Stimulated activated CD8-positive, alpha-beta memory T cell treated with anti-CD3 and anti-CD28 coated beads, Interleukin-12 subunit alpha, Interleukin-12 subunit beta, amount 100 ng/mL, for 1 hour (primary cell): ENCODE data around the gene ARID1B.

Experiments
- DNase-seq: peaks from one replicate; pipeline ENCODE4 v3.0.0-alpha.2; 2020; ENCODE audit warnings: low read depth

The ARID1B gene

DNA sequence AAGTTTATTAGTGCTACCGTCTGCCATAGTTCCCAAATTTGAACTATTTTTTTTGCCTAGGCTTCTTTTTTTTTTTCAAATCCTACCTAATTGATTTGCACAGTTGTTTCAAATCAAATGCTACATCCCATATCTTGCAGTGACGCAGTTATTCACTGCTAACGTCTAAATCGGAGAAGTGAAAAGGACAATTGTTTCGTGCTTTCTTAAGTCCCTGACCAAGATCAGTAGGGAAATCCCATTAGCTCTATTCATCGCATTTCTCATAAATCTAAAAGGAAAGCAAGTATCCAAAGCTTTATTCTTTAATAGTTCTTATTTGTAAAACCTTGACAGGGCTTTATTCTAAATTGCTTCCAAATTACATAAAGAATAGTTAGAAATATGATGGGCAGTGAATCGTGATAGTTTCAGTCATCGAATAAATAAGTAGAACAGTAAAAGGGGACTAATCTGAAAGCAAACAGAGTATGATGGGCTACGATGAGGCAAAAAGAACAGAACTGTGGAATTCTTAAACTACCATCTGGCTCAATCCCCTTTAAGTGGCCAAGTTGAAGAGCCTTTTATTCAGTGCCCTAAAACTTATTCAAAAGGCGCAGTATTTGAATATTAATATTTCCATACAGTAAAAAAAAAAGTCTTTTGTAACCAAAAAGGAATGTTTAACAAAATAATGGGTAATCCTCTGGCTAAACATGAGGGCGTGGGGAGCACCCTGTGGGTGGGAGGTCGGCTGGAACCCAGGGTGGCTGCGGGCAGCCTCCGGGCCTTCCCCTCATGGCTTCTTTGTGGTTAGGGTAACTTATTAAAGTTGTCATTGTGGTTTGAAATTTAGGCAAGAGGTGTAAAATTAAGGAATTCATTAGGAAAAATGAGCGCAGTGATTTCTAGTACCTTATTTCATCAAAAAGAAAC is 3.0 kb upstream of the ARID1B start:
- no peak for DNase-seq

DNA sequence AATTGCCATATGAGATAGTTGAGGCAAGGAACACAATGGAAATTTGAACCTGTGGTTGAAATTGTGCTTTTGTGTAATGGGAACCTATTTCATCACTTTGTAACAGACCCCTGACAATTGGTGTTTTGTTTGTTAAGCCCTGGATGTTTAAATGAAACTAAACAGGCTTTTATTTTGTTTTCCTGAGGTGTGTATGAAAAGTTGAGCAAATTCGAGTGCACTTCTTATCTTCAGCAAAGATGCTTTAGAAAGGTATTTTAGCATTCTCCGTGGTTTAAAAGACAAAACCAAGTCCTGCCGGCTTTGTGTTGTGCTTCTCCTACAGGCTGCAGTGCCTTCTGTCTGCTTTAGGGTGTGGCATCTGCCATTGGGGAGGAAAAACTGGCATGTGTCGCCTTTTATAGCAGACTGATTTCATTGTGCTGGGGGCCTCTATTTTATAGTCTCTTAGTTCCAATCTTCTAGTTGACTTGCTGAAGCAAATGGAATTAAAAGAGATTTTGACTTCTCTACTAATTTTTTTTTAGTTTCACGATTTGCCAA is 2.2 kb upstream of the ARID1B start:
- DNase-seq: no peak

DNA sequence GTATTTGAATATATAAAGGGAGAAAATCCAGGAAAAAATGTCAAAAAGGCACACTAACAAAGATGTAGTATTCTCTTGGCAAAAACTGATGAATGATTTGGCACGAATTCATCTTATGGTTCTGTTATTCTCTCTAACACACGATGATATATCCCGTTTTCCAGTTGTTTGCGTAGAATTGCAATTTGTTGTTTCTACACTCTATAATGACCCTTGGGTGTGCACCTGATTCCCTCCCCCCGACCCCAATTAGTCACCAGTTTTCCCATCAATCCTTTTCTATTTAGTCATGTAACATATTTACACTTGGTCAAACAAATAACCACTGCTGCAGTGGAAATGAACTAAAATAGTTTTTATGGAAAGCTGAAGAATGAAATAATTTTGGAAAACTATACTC is 1.5 kb upstream of the ARID1B start:
- no peak for DNase-seq

DNA sequence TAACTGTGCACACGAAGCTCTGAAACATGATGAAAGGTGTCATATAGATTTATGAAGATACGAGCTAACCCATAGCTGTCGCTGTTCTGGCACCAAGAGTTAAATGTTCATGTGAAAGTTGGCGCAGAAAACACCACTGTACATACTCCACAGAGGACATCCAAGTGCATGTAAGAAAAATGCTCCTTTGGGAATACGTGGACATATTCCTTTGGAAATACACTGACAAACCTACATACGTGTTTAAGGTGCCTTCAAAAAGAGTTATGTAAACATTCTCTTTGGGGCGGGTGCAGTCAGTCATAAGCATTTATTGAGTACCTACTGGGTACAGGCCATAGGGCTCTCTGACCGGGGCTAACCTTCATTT is 723 bp upstream of the ARID1B start:
- DNase-seq: no peak

DNA sequence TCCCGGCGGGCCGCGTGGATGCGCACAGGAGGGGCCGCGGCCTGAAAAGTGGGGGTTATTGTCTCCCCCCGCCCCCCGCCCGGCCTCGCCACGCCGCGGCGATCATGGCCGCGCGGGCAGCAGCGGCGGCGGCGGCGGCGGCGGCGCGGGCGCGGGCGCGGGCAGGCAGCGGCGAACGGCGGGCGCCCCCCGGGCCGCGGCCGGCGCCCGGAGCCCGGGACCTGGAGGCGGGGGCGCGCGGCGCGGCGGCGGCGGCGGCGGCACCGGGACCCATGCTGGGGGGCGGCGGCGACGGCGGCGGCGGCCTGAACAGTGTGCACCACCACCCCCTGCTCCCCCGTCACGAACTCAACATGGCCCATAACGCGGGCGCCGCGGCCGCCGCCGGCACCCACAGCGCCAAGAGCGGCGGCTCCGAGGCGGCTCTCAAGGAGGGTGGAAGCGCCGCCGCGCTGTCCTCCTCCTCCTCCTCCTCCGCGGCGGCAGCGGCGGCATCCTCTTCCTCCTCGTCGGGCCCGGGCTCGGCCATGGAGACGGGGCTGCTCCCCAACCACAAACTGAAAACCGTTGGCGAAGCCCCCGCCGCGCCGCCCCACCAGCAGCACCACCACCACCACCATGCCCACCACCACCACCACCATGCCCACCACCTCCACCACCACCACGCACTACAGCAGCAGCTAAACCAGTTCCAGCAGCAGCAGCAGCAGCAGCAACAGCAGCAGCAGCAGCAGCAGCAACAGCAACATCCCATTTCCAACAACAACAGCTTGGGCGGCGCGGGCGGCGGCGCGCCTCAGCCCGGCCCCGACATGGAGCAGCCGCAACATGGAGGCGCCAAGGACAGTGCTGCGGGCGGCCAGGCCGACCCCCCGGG is 637 bp downstream of the ARID1B start:
- DNase-seq: peak; percentile 44

DNA sequence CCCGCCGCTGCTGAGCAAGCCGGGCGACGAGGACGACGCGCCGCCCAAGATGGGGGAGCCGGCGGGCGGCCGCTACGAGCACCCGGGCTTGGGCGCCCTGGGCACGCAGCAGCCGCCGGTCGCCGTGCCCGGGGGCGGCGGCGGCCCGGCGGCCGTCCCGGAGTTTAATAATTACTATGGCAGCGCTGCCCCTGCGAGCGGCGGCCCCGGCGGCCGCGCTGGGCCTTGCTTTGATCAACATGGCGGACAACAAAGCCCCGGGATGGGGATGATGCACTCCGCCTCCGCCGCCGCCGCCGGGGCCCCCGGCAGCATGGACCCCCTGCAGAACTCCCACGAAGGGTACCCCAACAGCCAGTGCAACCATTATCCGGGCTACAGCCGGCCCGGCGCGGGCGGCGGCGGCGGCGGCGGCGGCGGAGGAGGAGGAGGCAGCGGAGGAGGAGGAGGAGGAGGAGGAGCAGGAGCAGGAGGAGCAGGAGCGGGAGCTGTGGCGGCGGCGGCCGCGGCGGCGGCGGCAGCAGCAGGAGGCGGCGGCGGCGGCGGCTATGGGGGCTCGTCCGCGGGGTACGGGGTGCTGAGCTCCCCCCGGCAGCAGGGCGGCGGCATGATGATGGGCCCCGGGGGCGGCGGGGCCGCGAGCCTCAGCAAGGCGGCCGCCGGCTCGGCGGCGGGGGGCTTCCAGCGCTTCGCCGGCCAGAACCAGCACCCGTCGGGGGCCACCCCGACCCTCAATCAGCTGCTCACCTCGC is 1.5 kb downstream of the ARID1B start:
- DNase-seq: peak; percentile 16

- peak; percentile 21 for DNase-seq
These were observed 2.3 kb downstream of the ARID1B start for GRCh38 chr6:156779206-156780094.

- peak; percentile 39 for DNase-seq
These were observed 3.0 kb downstream of the ARID1B start for GRCh38 chr6:156780102-156780641.

- DNase-seq: no peak
These were observed 4.0 kb downstream of the ARID1B start for GRCh38 chr6:156780962-156781853.

- DNase-seq: no peak
These were observed 4.9 kb downstream of the ARID1B start for GRCh38 chr6:156781861-156782631.

DNA sequence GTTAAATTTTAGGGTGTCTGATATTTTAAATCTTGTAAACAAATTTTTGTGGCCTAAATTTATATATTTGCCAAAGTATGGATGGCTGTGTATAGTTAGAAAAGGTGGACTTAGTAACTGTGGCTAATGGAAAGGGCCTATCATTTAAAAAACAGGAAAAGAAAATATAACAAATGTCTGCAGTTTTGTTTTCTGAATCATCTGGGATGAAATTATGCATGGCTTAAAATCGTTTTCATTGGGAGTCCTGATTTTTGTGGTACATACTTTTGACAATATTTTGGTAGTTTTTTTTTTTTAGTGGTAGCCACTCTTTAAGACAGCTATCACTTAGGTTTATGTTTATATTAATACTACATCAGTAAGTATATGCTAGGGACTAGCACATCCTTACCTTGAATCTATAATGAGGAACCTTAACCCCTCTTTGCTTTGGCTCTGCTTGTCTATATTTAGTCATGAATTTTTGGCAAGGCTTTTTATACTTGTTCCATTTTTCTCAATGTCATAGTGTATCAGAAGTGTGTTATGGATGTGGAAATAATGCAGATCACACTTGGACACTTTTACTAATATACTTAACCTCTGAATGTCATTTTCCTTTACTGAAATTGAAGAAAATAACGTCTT is 5.6 kb downstream of the ARID1B start:
- no peak for DNase-seq

DNA sequence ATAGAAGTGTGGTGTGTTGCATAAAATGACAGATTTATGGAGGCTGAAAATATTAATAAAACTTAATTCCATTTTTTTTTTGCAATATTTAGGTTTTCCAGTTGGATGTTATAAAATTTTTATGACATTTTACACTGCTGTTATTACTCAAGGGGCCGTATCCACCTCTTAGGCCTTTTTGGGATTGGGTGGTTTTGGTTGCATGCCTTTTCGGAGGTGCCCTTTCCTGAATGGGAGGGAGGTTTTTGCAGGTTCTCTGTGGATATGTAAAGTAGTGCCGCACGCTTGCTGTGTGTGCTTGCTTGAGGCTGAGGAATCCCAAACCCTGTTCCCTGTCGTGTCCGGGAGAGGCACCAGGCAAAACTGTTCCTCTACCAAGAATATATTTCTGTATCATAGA is 6.8 kb downstream of the ARID1B start:
- DNase-seq: no peak

- DNase-seq: no peak
These were observed 9.5 kb downstream of the ARID1B start for GRCh38 chr6:156786652-156787051.

DNA sequence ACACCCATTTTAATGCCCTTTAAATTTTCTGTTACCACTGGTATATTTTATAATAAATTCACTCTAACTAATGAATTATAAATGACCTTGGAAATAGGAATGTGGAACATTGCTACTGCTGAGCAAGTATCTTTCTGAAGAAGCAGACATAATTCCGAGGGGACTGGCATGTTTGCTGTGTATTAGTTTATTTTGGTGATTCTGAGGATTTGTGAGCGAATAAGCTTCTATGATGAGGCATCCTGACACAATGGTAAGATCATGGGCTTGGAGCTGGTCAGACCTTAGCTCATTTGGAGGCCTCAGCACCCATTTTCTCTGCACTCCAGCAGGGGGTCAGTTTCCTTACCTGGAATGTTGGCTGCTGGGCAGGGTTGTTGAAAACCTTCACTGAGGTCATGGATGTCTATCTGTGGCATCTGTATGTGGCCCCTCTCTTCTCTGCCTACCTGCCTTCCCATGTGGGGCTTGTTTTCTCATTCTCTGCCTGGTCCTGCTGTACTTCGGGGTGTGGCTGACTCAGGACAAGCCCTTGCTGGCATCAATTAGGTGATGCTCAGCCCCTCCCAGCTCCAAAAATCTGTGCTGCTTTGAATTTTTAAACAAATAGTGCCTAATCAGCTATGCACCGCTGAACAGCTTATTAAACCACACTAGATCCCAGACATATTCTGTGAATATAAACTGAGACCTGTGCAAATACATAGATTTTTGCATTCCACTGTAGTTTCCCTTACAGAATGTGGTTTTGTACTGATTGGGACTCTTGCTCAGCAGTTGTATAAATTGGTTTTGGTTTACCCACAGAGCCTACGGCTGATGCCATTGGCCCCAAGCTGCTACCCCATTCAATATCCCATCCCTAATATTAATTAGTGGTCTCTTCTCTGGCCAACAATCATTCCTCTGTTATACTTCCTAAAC is 10.7 kb downstream of the ARID1B start:
- DNase-seq: no peak

DNA sequence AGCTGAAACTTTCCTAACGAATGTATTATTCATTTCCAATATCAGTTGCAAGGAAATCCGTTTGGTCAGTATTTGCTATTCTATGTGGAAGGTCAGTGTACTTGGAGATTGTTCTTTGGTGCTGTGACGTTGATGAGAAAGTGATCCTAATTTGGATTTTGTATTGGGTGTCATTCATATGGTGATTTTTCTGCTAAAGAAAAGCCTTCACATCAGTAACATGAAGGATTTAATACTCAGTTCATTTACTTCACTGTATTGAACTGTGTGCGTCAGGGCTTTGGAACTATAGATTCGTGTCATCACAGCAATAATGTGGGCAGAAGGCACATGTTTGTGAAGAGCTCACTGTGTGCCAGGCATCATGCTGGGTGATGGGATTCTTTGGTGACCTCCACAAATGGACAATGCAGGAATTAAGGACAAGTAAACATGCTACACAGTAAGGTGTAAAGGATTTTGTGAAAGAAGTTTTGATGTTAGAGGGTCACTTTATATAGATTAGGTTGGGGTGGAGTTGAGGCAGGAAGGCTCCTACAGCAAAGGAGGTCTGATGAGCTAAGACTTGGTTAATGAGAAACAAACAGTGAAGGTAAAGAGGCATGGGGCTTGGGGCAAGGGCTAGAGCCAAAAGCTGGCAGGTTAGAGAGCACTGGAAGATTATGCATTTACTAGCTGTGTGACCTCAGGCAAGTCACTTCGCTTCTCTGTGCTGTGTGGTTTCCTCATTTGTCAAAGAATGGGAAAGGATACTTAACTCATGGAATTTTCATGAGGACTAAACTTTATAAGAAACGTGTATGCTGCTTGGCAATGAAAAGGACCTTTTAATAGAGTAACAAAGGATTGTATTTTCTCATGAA is 12.1 kb downstream of the ARID1B start:
- no peak for DNase-seq

- DNase-seq: no peak
These were observed 13.6 kb downstream of the ARID1B start for GRCh38 chr6:156790711-156791319.
